HUDEP-2 (cell line): Measurements from ENCODE around the gene IFNA1.
"Not testable (repeated sequence)": the region's sequence is repeated elsewhere in the genome, so short reads cannot be mapped to it uniquely, and the experiment has no call there.

ENCODE experiments used
- DNase-seq, 76 experiments: peaks; one replicate each; lab custom pipeline; 2025; ENCODE audit not compliant: unreplicated experiment in 76 of 76; lab: John Stamatoyannopoulos, UW

The IFNA1 gene

GRCh38 chr9:21440139-21440538 lies at the start of gene IFNA1:
IFNA1 (plus strand) TSS chr9:21440439; CDS start chr9:21440508, 69 bp downstream.
- no peak for DNase-seq

GRCh38 chr9:21392270-21392669 lies 48.0 kb upstream of the IFNA1 start:
- peak in 4 of 76 experiments; percentile 1 to 13 (median 4) for DNase-seq

- peak in 23 of 76 experiments; percentile 3 to 35 (median 19) for DNase-seq
Measured at GRCh38 chr9:21395778-21396717, 44.2 kb upstream of the IFNA1 start.

DNA sequence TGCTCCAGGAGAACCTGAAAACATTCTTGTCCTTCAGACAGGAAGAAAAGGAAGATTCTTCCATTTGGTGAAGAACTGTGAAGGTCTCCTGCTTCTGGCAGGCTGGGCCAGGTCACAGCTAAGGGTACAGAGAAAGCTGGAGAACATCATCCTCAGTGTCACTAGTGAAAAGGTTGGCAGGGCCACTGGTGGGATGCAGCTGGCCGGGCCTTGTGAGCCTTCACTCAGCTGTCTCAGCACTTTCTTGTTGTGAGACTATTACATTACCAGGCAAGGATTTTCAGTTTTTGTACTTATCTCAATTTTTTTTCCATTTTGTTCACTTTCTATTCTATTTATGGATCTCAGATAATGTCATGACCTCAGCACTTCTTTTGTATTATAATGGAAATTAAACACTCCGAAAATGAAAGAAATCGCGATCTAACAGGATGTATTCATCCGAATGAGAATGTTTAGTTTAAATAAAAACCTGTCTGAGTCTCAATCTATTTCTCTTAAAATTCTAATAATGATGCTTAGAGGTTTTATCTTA lies 41.2 kb upstream of the IFNA1 start:
- DNase-seq = no peak

GRCh38 chr9:21399956-21400355 lies 40.3 kb upstream of the IFNA1 start:
- DNase-seq = no peak

DNA sequence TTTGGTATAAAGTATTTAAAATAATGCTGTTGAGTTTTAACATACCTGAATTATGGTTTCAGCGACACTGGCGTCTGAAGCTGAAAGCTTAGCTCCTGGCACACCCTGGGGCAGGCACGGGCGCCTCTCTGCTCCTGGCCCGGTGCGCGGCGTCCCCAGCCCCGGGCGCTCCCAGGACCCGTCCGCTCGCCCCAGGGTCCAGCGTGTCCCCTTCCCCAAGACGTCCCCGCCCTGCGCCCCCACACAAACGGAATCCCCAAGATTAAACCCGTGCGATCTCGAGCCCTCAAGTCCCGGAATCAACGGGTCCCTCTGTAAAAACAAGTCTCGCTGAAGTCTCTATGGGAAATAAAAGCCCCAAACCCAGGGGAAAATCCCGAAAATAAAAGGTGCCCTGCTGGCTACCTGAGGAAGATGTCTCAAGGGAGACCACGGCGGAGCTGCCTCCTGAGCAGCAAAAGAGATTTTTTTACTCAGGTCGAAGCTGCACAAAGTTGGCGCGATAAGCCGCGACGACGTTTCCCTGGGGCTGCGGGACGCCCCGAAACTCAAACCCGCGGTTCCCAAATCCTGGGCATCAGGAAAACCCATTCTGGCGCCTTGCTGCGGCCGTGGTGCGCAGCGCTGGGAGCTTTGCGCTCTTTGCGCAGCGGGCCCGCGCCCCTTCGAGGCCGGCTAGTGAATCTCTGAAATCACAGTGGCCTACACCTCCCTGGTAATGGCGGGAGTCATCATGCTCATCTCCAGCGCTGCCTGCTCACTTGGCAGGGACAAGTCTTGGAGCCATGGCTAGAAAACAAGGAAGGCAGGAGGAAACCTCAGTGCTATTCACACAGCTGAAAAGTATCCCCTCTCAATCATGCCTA lies 37.6 kb upstream of the IFNA1 start:
- no peak for DNase-seq

GRCh38 chr9:21404146-21404545 lies 36.1 kb upstream of the IFNA1 start:
- no peak for DNase-seq

DNA sequence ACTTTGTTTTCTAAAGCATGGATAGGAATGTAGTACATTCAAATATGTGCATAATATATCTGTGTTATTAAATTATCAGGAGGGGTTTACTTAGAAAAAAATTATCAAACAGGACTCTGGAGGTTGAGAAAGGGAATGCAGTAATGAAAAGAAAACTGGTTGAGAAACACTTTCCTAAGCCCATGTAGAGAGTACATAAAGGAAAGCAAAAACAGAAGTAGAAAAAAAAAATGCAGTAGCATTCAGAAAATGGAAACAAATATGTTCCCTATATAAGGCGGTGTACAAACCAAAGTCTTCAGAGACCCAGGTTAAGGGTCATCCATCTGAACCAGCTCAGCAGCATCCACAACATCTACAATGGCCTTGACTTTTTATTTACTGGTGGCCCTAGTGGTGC lies 31.4 kb upstream of the IFNA1 start, which contains the start of gene IFNA8:
Gene IFNA8, plus strand, starts transcription at position 301 of the 400 bp plus-strand sequence. Its CDS starts 60 bp downstream, at position 361.
- DNase-seq = no peak

GRCh38 chr9:21412107-21412506 lies 28.1 kb upstream of the IFNA1 start:
- no peak for DNase-seq

DNA sequence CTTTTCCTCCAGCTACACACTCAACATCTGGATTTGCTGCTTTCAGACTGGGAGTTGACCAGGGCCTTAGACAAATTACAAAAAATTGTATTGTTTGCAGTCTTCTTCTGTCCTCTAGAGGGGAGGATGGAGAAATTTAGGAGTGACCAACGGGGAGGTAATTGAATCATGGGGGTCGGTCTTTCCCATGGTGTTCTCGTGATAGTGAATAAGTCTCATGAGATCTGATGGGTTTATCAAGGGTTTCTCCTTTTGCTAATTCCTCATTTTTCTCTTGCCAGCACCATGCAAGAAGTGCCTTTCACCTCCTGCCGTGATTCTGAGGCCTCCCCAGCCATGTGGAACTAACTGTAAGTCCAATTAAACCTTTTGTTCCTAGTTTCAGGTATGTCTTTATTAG lies 27.1 kb upstream of the IFNA1 start:
- DNase-seq = no peak

DNA sequence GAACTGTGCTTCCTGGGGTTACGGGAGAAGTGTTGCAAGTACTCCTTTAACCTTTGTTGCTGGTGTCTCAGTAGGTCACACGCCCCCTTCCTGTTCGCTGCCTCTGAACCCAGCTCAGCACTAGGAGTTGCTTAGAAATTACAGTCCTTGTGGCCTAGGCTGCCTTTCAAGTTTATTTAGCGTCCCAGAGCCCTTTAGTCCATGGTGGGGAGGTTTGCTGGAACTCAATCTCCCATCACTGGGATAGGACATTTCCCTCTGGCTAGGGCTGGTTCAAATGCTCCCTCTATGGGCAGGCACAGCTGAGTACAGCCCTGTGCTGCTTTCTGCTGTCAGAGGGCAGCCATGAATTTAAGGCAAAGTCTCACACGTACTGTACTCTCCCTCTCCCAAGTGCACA lies 26.6 kb upstream of the IFNA1 start:
- peak in 1 of 76 experiments; percentile 3 for DNase-seq

- DNase-seq = no peak
Measured at GRCh38 chr9:21414220-21414940, 25.9 kb upstream of the IFNA1 start.

- no peak for DNase-seq
Measured at GRCh38 chr9:21415493-21416267, 24.6 kb upstream of the IFNA1 start.

DNA sequence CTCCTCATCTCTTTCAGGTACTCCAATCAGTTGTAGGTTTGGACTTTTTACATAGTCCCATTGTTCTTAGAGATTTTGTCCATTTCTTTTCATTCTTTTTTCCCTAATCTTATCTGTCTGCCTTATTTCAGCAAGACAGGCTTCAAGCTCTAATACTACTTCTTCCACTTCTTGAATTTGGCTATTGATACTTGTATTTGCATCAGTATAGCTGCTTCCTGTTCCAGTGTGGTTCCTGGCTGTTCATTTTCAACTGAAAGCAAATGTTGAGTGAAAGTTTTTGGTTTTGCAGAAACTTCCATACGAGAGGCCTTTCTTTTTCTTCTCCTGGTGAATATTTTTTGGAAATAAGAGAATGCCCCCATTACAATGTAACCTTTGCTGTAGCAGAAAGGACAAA lies 12.0 kb upstream of the IFNA1 start:
- DNase-seq = no peak

- no peak for DNase-seq
Measured at GRCh38 chr9:21429191-21429590, 11.0 kb upstream of the IFNA1 start.

- no peak for DNase-seq
Measured at GRCh38 chr9:21432672-21433425, 7.4 kb upstream of the IFNA1 start.

- DNase-seq = peak in 16 of 76 experiments; percentile 1 to 47 (median 6)
Measured at GRCh38 chr9:21434202-21435014, 5.8 kb upstream of the IFNA1 start.

DNA sequence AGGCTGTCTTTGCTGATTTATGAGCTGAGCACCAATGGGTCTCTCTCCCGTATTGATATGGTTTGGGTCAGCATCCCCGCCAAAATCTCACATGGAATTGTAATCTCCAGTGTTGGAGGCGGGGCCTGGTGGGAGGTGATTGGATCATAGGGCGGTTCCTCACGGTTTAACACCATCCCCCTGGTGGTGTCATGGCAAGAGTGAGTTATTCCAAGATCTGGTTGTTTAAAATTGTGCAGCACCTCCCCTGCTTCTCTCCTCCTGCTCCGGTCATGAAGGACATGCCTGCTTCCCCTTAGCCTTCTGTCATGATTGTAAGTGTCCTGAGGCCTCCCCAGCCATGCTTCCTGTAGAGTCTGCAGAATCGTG lies 5.2 kb upstream of the IFNA1 start:
- not testable (repeated sequence) for DNase-seq
